ENCODE measurements around the gene ATOH1. TPM values are rescaled to one million over a fixed set of nuclear protein-coding genes. Genes with fewer than 3 reads are reported as not detected.

The ATOH1 gene
- total RNA-seq, 4 donors from 2014 or later, result 0.19 TPM; not detected in 3

- H3K27me3 ChIP-seq, result peaks cover 5 to 16% (median 13%) of the 10 kb centered on the region in 3 donors
These were observed 11.2 kb downstream of the ATOH1 start for GRCh38 chr4:93839704-93840103.

GRCh38 chr4:93841803-93842345 lies 13.3 kb downstream of the ATOH1 start:
- Histone ChIP-seq H3K9me3 (no peaks in the 10 kb centered on the region), H3K4me1 (no peaks in the 10 kb centered on the region), H3K36me3 (no peaks in the 10 kb centered on the region), H3K4me3 (no peak overlapping the region), H3K27ac (no peak overlapping the region), H3K27me3 (peaks cover 0 to 4% (median 0%) of the 10 kb centered on the region in 3 donors)
- DNase-seq, result no peak
- intact Hi-C loops (cut with DNase I; ENCODE audit: low total_unique reads), result no loop called here
- TF ChIP-seq CTCF (IDR thresholded peaks at IDR 0.05 in 4 of 5, conservative IDR thresholded peaks at IDR 0.05 in 1 of 5), result no peak
- TF ChIP-seq POLR2A (IDR thresholded peaks at IDR 0.05), result no peak
- ATAC-seq, result no peak
- in situ Hi-C loops (cut with MboI; ENCODE audit: low sequenced_read_pairs in 4 of 4), result no loop called here

More at GRCh38 chr4:93839704-93840103, 11.2 kb downstream of the ATOH1 start:
- no peak for ATAC-seq
- H3K4me1 ChIP-seq, result peaks cover 0 to under 1% of the 10 kb centered on the region in 2 donors
- no peak for DNase-seq
- no peaks in the 10 kb centered on the region for H3K9me3 ChIP-seq
- no peak overlapping the region for H3K27ac ChIP-seq
- H3K4me3 ChIP-seq, result no peak overlapping the region
- TF ChIP-seq POLR2A (IDR thresholded peaks at IDR 0.05), result no peak
- TF ChIP-seq CTCF (IDR thresholded peaks at IDR 0.05 in 4 of 5, conservative IDR thresholded peaks at IDR 0.05 in 1 of 5), result no peak
- in situ Hi-C loops (cut with MboI; ENCODE audit: low sequenced_read_pairs in 4 of 4), result no loop called here
- intact Hi-C loops (cut with DNase I; ENCODE audit: low total_unique reads), result no loop called here
- no peaks in the 10 kb centered on the region for H3K36me3 ChIP-seq

- in situ Hi-C loops (cut with MboI; ENCODE audit: low sequenced_read_pairs in 4 of 4), result no loop called here
- Histone ChIP-seq H3K36me3 (no peaks in the 10 kb centered on the region), H3K4me1 (no peaks in the 10 kb centered on the region), H3K27me3 (peaks cover 0 to 4% (median 0%) of the 10 kb centered on the region in 3 donors), H3K4me3 (no peak overlapping the region), H3K9me3 (no peaks in the 10 kb centered on the region), H3K27ac (no peak overlapping the region)
- no peak for ATAC-seq
- intact Hi-C loops (cut with DNase I; ENCODE audit: low total_unique reads), result no loop called here
- DNase-seq, result no peak
- TF ChIP-seq POLR2A (IDR thresholded peaks at IDR 0.05), result no peak
- TF ChIP-seq CTCF (IDR thresholded peaks at IDR 0.05 in 4 of 5, conservative IDR thresholded peaks at IDR 0.05 in 1 of 5), result no peak
These were observed 14.2 kb downstream of the ATOH1 start for GRCh38 chr4:93842601-93843252.

GRCh38 chr4:93843772-93844171 lies 15.2 kb downstream of the ATOH1 start:
- H3K9me3 ChIP-seq, result no peaks in the 10 kb centered on the region
- H3K27ac ChIP-seq, result no peak overlapping the region
- intact Hi-C loops (cut with DNase I; ENCODE audit: low total_unique reads), result no loop called here
- H3K27me3 ChIP-seq, result peaks cover 0 to 4% (median 0%) of the 10 kb centered on the region in 3 donors
- ATAC-seq, result no peak
- in situ Hi-C loops (cut with MboI; ENCODE audit: low sequenced_read_pairs in 4 of 4), result no loop called here
- H3K4me1 ChIP-seq, result no peaks in the 10 kb centered on the region
- no peaks in the 10 kb centered on the region for H3K36me3 ChIP-seq
- no peak for DNase-seq
- TF ChIP-seq CTCF (IDR thresholded peaks at IDR 0.05 in 4 of 5, conservative IDR thresholded peaks at IDR 0.05 in 1 of 5) (no peak), POLR2A (IDR thresholded peaks at IDR 0.05) (no peak)
- H3K4me3 ChIP-seq, result no peak overlapping the region

All from gastrocnemius medialis (tissue), 4 donors.